GM19025 (cell line): ENCODE measurements around the gene TRDMT1.
"Not testable (repeated sequence)": the region's sequence is repeated elsewhere in the genome, so short reads cannot be mapped to it uniquely, and the experiment has no call there.

Source experiments
- ATAC-seq: cut with Tn5 transposase; IDR thresholded peaks from one replicate; pipeline ENCODE4 v1.9.1; 2021; ENCODE audit warnings: mild to moderate bottlenecking, low read depth, moderate library complexity; ENCODE audit not compliant: unreplicated experiment

The TRDMT1 gene

DNA sequence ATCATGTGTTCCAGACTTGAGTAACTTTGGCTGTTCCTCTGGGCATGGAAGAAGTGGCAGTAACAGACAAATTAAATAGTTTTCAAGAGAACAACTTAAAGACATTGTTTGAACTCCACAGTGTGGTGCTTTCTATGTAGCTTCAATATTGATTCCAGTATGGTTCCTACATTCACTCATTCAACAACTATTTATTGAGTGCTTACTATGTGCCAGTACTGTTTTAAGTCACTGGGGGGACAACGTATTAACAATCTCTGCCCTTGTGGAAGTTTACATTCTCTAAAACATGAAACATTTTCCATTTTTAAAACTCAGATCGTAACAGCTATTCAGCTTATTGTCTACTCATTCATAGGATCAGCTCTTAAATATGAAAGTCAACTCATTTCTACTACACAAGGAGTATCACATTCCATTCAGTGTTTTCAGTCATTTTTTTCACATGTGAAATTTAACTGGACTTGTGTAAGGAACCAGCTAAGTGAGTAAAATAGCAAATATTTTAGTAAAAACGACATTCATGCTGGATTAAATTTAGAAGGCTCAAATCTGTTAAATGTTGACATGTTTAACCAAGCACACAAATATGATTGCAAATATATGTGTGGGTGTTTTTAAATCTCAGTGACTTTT is 58.3 kb downstream of the TRDMT1 start:
- no peak for ATAC-seq

DNA sequence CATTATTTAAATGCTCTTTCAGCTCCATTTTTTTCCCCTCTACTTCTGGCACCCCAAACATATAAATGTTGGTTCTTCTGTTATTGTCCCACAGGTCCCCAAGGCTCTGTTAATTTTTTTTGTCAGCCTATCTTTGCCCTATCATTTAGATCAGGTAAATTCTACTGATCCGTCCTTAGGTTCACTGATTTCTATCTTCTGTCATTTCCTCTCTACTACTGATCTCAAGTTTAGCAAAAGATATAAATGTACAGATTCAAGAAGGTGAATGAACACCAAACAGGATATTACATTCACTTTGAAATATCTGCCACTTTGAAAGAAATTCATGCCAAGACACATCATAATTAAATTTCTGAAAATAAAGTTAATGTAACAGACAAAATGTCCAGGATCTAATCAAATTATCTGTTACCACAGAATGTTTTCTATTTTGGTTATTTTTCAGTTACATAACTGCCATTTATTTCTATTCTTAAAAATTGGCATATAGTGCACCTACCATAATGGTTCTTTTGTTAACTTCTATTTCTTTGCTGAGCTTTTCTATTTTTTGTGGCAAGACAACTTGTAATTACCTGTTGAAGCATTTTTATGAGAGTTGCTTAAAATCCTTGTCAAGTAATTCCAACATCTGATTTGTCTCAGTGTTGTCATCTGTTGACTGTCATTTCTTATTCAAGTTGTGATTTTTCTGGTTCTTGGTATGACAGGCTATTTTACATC is 59.8 kb downstream of the TRDMT1 start:
- ATAC-seq = no peak

DNA sequence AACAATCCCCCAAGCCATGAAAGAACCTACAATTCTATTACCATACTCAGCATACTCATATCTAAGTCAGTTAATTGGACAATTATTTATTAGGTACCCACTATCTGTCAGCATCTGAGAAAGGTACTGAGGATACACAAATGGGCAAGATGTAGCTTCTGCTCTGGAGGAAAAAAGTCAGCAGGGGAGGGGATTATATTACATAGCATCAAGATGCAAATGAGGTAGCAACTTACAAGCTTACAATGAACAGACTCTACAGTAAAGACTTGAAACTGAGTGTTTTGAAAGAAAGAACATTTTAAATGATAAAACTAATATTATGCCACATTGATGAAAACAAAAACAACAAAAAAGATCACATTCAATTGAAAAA is 61.1 kb downstream of the TRDMT1 start:
- ATAC-seq = no peak

DNA sequence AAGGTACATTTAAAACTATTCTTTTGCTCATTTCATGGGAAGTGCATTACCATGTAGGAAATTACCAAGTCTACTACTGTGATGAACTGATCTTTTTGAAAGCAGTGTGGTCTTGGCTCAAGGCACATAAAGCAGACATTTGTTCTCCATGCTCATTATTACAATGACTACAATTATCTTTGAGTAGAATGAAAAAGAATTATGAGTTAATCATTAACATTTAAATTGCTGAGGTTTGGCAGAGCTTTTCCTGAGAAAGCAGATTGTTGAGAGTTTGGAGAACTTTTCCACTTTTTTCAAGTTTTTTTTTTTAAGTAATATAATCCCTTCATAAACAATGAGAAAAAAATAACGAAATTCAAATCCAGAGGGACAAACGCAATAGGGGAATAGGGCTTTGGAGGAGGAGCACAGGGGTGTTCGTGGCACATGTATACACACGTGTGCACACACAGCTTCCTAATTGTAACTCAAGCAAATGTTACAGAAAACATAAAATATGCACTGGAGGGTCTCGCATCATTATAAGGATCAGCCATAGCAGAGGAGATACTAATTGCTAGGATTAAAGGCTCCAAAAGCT is 62.9 kb downstream of the TRDMT1 start:
- ATAC-seq = no peak

DNA sequence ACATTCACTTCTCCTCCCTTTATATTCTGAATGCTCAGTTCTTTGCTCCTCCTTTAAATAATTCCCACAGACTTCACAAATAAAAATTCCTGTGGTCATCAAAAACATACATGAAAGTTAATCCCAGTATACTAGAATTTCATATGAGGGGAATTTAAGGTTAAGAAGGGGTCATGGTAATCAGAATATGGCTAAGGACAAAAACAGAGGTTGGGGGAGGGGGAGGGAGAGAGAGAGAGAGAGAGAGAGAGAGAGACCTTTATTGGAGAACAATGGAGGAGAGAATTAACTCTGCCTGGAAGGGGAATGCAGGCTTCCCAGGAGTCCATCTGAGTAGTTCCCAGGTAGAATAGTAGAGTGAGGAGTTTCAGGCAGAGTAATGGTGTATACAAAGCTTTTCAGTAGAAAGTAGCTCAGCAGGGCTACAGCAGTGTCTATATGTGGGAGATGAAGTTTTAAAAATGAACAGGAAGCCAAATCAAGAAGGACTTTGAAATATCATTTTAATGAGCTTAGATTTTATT is 66.7 kb downstream of the TRDMT1 start:
- ATAC-seq = no peak

DNA sequence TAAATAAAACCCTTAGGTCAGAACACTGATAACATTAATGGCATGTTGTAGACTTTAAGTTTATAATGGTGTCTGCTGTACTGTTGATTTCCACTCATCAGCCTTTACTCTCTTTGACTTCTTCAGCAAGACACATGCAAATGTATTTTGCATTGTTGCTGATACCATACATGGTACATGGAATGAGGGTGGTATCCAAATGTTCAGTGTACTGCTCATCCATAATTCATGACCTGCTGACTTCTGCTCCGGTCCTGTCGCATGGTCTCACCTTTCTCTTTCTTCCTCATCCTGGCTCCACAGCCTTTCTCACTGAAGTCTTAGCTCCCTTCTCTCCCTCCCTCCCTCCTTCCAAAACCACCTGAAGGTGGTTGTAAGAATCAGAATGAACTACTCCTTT is 67.2 kb downstream of the TRDMT1 start:
- ATAC-seq = no peak

DNA sequence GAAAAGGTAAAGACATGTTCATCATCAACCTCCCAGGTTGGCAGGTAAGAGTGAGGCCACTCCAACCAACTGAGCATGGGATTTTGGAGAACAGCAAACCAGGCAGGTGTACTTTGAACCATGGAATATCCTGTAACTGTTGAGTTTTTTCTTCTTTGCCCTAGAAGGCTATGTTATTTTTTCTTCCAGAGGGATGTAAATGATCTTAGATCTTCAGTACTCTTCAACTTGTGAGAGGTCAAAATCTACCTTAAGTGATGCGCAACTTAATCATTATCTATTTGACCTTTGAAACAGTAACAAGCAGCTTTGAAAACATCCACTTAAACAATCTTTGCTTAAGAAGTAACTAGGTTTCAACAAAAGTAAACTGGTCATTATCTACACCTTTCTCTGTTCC is 71.7 kb downstream of the TRDMT1 start, which contains the start of gene CUBN:
Gene CUBN, minus strand, starts transcription at position 71 of the 400 bp plus-strand sequence. Its CDS starts 46 bp downstream, at position 25.
- ATAC-seq = no peak

DNA sequence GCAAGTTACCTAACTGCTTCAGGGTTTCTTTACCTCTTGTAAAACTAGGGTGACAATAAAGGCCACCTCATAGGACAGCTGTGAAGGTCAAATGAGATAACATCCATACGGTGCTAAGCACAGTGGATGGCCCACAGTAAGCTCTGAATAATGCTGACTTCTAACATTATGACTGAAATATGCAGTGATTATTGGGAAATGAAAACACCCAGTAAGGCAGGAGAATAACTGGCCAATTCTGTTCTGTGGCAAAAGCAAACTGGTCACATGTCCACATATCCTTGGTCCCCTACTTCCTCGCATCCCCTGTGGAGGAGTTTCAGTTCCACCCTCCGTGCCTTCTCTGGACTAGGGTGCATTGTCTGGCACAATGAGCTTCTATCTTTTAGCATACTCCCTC is 73.2 kb downstream of the TRDMT1 start:
- no peak for ATAC-seq

DNA sequence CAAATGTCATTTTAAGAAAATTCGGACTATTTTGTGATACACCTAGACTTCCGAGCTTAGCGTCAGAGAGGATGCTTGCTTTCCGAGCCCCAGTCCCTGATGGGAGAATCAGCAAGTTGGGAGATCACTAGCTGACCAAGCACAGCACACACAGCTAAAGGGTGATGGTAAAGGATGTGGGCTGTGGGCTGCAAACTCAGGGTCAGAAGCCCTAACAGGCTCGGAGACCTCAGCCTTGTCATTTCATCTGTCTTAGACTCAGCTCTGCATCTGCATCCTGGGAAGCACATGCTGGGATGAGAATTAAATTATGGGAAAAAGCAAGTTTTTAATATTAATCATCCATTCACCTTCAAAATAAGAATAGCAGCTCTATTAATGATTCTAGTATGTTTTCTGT is 75.1 kb downstream of the TRDMT1 start:
- ATAC-seq = no peak

DNA sequence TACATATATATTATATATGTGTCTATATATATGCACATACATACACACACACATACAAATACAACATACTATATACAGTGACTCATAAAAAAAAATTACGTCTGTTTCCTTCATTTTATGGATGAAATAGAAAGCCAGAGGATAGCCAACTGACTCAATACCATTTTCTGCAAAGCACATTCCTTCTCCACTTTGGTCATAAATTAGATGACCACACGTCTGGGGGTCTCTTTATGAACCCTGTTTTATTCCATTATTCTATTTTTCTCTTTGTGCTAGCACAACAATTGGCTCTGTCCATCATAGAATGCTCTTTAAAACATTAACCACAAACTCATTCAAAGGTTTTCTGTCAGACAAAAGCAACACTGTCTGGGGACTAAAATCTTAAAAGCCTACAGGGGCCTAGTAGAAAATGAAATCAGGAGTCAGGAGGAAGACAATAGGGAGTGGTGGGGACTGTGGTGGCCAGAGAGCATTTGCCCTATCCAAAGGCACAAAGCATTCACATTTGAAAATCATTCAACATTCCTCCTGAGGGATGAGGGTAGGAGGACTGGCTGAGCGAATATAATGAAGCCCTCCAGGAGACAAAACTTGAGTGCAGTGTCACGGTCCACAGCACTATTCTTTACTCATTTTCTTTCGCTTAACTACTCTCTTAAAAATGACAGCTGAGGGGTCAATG is 76.1 kb downstream of the TRDMT1 start:
- no peak for ATAC-seq

DNA sequence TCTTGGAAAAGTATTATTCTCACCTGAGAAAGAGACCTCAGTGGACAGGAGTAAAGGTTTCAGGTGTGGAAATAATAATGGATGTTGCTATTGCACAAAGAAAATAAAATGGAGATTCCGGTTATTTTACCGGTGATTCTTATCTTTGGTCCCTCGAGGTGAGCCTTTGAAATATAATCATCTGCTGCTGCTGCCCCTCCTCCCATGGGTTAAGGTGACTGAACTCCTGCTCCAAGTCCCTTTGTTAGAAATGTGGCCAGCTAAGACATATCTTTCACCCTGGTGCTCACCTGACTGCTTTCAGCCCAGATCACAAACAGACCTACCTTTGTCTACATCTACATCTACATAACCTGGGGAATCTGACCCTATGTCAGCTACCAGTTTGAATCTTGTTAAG is 77.5 kb downstream of the TRDMT1 start:
- ATAC-seq = no peak

DNA sequence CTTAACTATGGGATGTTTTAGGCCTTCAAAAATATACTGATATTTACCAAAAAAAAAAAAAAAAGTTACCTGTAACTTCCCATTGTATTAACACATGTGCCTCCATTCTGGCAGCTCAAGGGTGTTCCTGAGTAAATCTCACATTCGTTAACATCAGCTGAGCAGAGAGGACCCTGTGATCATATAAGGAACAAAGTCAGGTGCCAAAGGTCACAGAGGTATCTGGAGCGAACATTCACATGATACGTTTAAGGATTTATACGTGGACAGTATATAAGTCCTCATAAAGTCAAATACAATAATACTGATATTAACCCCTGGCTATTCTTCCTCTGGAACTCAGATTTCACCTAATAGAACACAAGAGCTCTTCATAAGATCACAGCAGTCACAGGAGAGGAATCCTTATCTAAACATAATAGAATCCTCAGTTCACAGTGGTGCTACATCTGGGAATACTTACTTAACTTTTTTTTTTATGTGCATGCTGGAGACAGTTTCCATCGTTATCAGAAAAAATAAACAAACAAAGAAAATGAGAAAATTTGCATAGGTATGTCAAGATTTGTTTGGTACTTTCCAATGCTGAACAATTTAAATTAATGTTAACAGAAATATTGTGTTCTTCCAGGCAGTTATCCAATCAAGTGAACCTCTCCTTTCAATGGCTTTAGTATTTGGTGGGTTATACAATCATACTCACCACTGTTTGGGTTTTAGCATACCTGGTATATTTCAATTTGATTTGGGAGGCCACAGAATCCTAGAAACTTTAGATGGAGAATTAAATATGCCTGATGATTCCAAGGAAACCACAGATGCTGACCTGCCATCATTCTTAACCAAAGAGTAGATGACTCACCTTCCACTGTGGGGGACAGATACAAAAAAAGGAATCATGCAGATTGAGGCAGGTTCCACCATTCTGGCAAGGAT is 78.5 kb downstream of the TRDMT1 start:
- ATAC-seq = no peak

DNA sequence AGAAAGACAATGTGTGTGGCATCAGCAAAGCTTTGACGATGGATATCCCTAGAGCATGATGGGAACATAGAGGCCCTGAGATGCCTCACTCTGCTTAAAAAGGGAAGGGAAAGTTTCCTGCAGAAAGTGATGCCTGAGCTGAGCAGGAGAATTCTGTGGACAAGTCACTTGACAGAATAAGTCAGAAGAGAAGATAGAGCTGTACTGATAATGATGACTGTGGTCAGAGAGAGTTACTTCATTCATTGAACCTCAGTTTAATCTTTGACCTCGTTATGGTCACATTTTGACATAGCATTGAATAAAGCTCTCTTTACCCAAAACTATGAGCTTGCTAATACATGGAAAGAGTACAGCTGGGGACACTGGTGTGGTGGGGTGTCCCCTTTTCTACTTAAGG is 79.4 kb downstream of the TRDMT1 start:
- no peak for ATAC-seq

DNA sequence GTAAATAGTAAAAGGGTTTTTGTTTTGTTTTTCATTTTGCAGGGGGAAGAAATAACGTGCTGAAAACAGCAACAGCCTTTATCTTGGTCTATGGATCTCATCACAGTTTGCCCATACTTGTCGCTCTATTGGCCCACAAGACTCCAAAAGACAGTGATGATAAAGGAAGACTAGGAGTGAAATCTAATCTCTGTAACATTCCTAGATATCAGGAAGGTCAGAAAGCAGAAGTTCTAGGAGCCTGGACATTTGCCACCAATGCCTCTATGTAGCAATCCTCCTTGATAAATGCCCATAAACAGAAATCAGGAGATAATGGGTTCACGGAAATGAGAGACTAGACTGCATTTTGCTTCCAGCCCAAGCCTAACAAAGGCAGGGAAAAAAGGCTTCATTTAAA is 80.8 kb downstream of the TRDMT1 start:
- no peak for ATAC-seq

DNA sequence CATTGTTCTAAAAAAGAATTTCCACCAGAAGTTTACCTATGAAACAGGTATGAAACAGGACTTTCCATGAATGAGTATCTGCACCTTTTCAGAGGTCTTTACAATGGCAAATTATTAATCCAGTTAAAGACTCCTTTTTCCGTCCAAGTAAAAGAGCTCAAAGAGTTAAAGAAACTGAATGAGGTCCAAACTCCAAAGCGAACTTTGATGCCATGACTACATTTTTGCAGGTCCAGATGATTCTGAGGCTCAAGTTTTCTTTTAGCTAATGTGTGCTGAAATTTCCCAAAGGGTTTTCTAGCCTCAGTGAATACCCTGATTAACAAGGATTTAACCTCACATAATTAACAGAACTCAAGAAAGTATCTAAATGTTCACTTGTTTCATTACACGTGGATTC is 81.6 kb downstream of the TRDMT1 start:
- ATAC-seq = no peak

DNA sequence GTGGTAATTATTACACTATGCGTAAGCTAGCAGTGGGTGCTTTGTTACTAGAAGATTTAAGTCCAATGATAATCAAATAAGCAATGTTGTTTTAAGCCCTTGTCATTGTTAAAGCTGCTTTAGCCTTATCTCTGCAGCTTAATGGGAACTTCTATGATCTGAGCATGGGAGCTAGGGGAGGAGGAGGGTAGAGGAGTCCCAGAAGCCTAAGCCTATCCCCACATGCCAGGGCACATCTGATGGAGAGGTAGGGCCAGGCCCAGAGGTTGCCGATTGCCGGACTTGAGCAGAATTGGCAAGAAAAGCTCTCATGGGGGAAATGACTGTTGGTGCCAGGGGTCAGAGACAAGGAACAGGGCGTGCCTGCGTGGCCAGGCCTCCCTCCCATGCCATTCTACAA is 85.3 kb downstream of the TRDMT1 start:
- no peak for ATAC-seq

DNA sequence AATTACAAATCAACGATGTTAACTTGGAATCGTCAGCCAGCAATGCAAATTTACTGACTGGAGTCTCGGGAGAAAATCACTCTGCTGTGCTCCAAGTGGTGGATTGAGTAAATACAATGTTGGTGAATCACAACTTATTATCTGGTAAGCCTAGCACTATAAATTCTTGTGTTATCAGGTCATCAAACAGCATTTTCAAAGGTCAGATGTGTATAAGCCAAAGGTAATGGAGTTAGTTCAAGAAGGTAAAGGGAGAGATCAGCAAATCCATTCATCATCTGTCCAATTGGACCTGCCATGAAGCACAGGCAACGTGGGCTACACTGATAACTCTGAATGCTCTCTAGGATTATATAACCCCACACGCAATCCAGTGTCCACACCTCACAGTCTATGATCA is 85.8 kb downstream of the TRDMT1 start:
- ATAC-seq = no peak

DNA sequence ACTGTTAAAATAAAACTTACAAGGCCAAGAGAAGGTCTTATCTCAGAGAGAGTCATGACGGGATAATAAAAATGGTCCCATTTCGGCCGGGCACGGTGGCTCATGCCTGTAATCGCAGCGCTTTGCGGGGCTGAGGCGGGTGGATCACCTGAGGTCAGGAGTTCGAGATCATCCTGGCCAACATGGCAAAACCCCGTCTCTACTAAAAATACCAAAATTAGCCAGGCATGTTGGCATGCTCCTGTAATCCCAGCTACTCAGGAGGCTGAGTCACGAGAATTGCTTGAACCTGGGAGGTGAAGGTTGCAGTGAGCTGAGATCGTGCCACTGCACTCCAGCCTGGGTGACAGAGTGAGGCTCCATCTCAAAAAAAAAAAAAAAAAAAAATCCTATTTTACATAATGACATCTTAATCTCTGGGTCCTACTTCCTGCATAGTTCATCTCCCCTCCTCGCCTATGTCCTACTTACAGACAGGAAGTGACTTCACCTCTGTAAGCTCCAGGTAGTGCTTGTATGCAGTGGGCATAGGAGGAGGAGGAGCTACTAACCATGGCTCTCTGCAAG is 86.5 kb downstream of the TRDMT1 start:
- ATAC-seq = not testable (repeated sequence)

DNA sequence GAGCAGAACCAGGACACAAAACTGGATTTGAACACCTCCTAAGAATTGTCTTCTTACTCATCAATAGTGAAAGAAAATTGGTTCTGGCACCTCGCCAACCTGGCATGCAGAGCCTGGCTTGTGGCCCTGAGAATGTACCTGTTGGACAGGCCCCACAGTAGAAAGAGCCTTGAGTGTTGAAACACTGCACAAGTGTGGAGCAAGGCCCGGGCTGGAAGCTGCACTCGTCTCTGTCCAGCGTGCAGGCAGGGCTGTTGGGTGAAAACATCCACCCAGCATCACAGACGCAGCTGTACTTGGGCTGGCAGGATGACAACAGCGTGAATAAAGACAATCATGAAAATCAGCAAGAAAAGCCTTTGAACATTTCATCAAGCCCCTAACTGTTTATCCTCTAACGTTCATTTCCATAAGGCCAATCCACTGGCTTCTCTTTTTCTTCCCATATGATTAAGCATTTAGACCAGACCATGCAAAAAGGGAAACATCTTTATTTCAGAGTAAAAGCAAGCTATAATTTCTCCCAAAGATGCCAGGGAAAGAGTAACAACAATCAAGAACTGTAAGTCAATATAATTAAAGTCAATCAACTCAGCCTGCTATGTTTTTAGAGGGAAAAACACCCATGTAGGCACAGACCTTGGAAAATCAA is 87.5 kb downstream of the TRDMT1 start:
- no peak for ATAC-seq
